ENCODE measurements around the gene YIPF5. TPM values are rescaled to one million over a fixed set of nuclear protein-coding genes. Genes with fewer than 3 reads are reported as not detected.
A peak's percentile ranks its signal among the peaks of the same experiment; 100 is the strongest.

The YIPF5 gene
- total RNA-seq, 4 donors from 2014 or later: 29.4 to 49.7 (median 37.8) TPM

DNA sequence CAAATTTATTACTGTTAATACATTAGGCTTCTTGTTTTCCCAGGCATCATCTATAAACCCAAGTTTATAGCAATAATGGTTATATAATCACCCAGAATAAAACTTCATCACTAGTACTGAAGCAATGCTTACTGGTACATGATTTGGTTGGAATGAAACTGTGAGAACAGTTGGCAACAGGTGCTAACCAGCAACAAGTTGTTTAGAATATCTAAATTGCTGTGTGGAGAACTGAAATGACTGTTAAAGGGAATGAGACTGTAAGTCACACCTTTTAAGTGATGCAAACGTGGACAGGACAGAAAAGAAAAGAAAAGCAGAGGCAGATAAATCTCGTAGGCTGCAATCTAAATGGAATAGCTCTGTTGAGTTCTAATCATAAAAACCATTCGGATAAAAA lies 2.5 kb downstream of the YIPF5 start:
- Histone ChIP-seq H3K4me3 (no peak overlapping the region), H3K4me1 (peaks cover 0 to 35% (median 8%) of the 10 kb centered on the region in 3 donors), H3K36me3 (peaks cover 0 to 50% (median 9%) of the 10 kb centered on the region in 3 donors), H3K27me3 (no peaks in the 10 kb centered on the region), H3K27ac (no peak overlapping the region), H3K9me3 (no peaks in the 10 kb centered on the region)
- WGBS, 2 donors: 67 to 75% methylated on average over 3 of the region's 3 CpGs
- no peak for TF ChIP-seq POLR2A (IDR thresholded peaks at IDR 0.05)
- TF ChIP-seq, protein P1, sequence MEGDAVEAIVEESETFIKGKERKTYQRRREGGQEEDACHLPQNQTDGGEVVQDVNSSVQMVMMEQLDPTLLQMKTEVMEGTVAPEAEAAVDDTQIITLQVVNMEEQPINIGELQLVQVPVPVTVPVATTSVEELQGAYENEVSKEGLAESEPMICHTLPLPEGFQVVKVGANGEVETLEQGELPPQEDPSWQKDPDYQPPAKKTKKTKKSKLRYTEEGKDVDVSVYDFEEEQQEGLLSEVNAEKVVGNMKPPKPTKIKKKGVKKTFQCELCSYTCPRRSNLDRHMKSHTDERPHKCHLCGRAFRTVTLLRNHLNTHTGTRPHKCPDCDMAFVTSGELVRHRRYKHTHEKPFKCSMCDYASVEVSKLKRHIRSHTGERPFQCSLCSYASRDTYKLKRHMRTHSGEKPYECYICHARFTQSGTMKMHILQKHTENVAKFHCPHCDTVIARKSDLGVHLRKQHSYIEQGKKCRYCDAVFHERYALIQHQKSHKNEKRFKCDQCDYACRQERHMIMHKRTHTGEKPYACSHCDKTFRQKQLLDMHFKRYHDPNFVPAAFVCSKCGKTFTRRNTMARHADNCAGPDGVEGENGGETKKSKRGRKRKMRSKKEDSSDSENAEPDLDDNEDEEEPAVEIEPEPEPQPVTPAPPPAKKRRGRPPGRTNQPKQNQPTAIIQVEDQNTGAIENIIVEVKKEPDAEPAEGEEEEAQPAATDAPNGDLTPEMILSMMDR (IDR thresholded peaks at IDR 0.05): no peak
- intact Hi-C loops (cut with DNase I): no loop called here
- no peak for DNase-seq

DNA sequence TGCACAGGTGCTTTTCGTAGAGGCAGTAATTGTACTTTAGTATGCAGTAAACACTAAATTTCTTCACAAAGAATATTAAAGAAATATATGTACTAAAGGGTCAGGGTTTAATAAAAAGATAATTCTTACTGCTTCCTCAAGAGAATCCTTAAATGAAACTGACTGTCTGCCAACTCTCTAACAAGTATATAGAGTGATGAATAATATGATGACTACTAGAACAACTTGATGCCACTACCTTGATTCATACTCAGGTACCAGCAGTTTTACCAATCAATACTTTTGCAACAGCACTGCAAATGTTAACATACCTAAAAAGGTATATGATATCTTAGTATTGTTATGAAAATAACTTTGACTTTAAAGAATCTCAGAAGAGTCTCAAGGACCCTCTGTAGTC lies 3.8 kb downstream of the YIPF5 start:
- no peak overlapping the region for H3K4me3 ChIP-seq
- intact Hi-C loops (cut with DNase I): no loop called here
- H3K27ac ChIP-seq: no peak overlapping the region
- DNase-seq: no peak
- H3K27me3 ChIP-seq: no peaks in the 10 kb centered on the region
- WGBS, 2 donors: 92 to 96% methylated on average over 1 of the region's 1 CpG
- H3K36me3 ChIP-seq: peaks cover 0 to 63% (median 13%) of the 10 kb centered on the region in 3 donors
- peaks cover 0 to 35% (median 8%) of the 10 kb centered on the region in 3 donors for H3K4me1 ChIP-seq
- no peaks in the 10 kb centered on the region for H3K9me3 ChIP-seq
- TF ChIP-seq POLR2A (IDR thresholded peaks at IDR 0.05): no peak
- TF ChIP-seq, protein P1 (IDR thresholded peaks at IDR 0.05): no peak

DNA sequence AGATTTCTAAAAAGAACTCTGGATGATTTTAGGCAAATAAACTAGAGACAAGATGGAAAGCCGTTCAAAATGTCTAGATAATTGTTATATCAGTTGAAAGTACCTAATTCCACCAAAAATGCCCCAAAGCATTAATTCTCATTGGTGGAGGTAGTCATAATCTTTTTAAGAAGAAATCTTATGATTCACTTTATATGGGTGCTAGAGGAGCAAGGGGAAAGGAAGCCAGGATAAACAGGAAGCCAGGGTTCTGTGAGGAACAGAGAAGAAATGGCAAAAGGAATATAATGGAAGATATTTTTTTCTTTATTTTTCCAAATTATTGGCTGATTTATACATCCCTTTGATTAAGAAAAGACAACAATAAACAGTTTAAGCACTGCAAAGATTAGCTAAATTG lies 7.8 kb downstream of the YIPF5 start:
- Histone ChIP-seq H3K4me3 (no peak overlapping the region), H3K9me3 (no peaks in the 10 kb centered on the region), H3K4me1 (peaks cover 0 to 8% (median 0%) of the 10 kb centered on the region in 3 donors), H3K36me3 (peaks cover 0 to 92% (median 20%) of the 10 kb centered on the region in 3 donors), H3K27me3 (no peaks in the 10 kb centered on the region), H3K27ac (no peak overlapping the region)
- no peak for TF ChIP-seq POLR2A (IDR thresholded peaks at IDR 0.05)
- TF ChIP-seq, protein P1 (IDR thresholded peaks at IDR 0.05): no peak
- intact Hi-C loops (cut with DNase I): no loop called here
- no peak for DNase-seq
- WGBS, 2 donors: 88 to 90% methylated on average over 1 of the region's 1 CpG

DNA sequence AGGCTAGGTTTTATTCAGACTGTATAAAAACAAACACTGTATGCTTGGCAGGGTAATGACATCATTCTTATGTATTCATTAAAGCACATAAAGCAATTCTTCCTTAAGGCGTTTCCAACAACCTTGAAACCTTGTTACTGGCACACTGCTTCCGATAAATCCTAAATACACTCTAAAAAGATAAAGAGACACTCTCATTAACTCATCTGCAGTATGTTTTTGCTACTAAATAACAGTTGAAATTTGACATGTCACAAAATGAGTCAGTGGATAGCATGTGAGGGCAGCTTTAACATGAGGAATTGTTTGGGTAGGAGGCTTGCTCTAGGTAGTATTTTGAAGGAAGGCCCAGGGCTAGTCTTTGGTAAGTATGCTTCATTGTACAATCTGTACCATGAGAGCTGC lies 13.7 kb downstream of the YIPF5 start:
- Histone ChIP-seq H3K36me3 (peaks cover 0 to 39% (median 8%) of the 10 kb centered on the region in 3 donors), H3K27me3 (no peaks in the 10 kb centered on the region), H3K9me3 (no peaks in the 10 kb centered on the region), H3K4me3 (no peak overlapping the region), H3K27ac (peak overlapping the region in 3 of 4 donors; percentile 21 to 36 (median 29)), H3K4me1 (peaks cover 0 to 12% (median 0%) of the 10 kb centered on the region in 3 donors)
- WGBS, 2 donors: 40 to 58% methylated on average over 2 of the region's 2 CpGs
- no peak for DNase-seq
- intact Hi-C loops (cut with DNase I): no loop called here
- no peak for TF ChIP-seq POLR2A (IDR thresholded peaks at IDR 0.05)
- TF ChIP-seq, protein P1 (IDR thresholded peaks at IDR 0.05): no peak

DNA sequence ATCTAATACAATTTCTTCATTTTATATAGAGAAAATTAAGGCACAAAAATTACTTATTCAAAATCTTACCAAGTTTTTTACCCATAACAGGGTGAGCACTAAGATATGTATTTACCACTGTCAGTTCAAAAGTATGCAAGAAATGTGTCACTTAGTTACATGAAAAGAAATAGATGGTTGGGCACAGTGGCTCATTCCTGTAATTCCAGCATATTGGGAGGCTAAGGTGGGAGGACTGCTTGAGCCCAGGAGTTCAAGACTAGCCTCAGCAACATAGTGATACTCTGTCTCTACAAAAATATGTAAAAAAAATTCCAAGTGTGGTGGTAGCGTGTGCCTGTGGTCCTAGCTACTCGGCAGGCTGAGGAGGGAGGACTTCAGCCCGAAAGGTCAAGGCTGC lies 19.4 kb downstream of the YIPF5 start:
- Histone ChIP-seq H3K27me3 (no peaks in the 10 kb centered on the region), H3K4me3 (no peak overlapping the region), H3K36me3 (no peaks in the 10 kb centered on the region), H3K4me1 (no peaks in the 10 kb centered on the region), H3K27ac (no peak overlapping the region), H3K9me3 (no peaks in the 10 kb centered on the region)
- WGBS, 2 donors: 81 to 92% methylated on average over 3 of the region's 3 CpGs
- no peak for DNase-seq
- intact Hi-C loops (cut with DNase I): no loop called here
- no peak for TF ChIP-seq POLR2A (IDR thresholded peaks at IDR 0.05)
- TF ChIP-seq, protein P1 (IDR thresholded peaks at IDR 0.05): no peak
